ENCODE results near the gene CWF19L1. TPM values are rescaled to one million over a fixed set of nuclear protein-coding genes. Genes with fewer than 3 reads are reported as not detected.
A peak's percentile ranks its signal among the peaks of the same experiment; 100 is the strongest.

Gene CWF19L1
- total and polyA plus RNA-seq, 2 donors (not counting 1 experiment from before 2014, with no cell fraction given): 16.0 to 17.3 TPM

- H3K4me3 ChIP-seq (replicated peaks in 1 of 4; ENCODE audit: control extremely low read depth in 1 of 4, insufficient read depth in 1 of 4, low read depth in 3 of 4, low read length in 4 of 4): no peak overlapping the region
- no peak for DNase-seq (ENCODE audit: low read depth in 2 of 2)
- no peak overlapping the region for H3K27ac ChIP-seq (ENCODE audit: insufficient read depth, low read length)
- H3K79me2 ChIP-seq (ENCODE audit: control insufficient read depth, insufficient read depth, low read length): no peaks in the 10 kb centered on the region
- H3K9ac ChIP-seq (ENCODE audit: insufficient read depth, low read length): no peak overlapping the region
- H4K20me1 ChIP-seq (ENCODE audit: control insufficient read depth, extremely low read depth, insufficient read depth, low read length): no peaks in the 10 kb centered on the region
- TF ChIP-seq CTCF (conservative IDR thresholded peaks at IDR 0.05 in 1 of 2, IDR thresholded peaks at IDR 0.05 in 1 of 2; ENCODE audit: low read depth in 1 of 2, low read length in 2 of 2): no peak
- no peak for TF ChIP-seq EZH2 (IDR thresholded peaks at IDR 0.05; ENCODE audit: low read length, missing control alignments)
- no peak overlapping the region for H2AFZ ChIP-seq (ENCODE audit: low read length)
- no peak overlapping the region for H3K4me2 ChIP-seq (ENCODE audit: extremely low read depth, insufficient read depth, low read length)
- H3K9me3 ChIP-seq (ENCODE audit: control insufficient read depth, insufficient read depth, low read depth, low read length): no peaks in the 10 kb centered on the region
- H3K4me1 ChIP-seq (ENCODE audit: control insufficient read depth, extremely low read depth, insufficient read depth, low read length): no peaks in the 10 kb centered on the region
- peaks cover 10% of the 10 kb centered on the region for H3K36me3 ChIP-seq (ENCODE audit: control insufficient read depth, insufficient read depth, low read length)
- no peaks in the 10 kb centered on the region for H3K27me3 ChIP-seq (ENCODE audit: control insufficient read depth, insufficient read depth, low read length)
These were observed 18.6 kb downstream of the CWF19L1 start for GRCh38 chr10:100248820-100249219.

- DNase-seq (ENCODE audit: low read depth in 2 of 2): peak in 1 of 2 donors; percentile 77
- Histone ChIP-seq H3K36me3 (ENCODE audit: control insufficient read depth, insufficient read depth, low read length) (peaks cover 10% of the 10 kb centered on the region), H3K27ac (ENCODE audit: insufficient read depth, low read length) (no peak overlapping the region), H3K9me3 (ENCODE audit: control insufficient read depth, insufficient read depth, low read depth, low read length) (no peaks in the 10 kb centered on the region), H4K20me1 (ENCODE audit: control insufficient read depth, extremely low read depth, insufficient read depth, low read length) (no peaks in the 10 kb centered on the region), H3K4me2 (ENCODE audit: extremely low read depth, insufficient read depth, low read length) (no peak overlapping the region), H3K4me3 (replicated peaks in 1 of 4; ENCODE audit: control extremely low read depth in 1 of 4, insufficient read depth in 1 of 4, low read depth in 3 of 4, low read length in 4 of 4) (no peak overlapping the region), H2AFZ (ENCODE audit: low read length) (no peak overlapping the region), H3K79me2 (ENCODE audit: control insufficient read depth, insufficient read depth, low read length) (no peaks in the 10 kb centered on the region), H3K9ac (ENCODE audit: insufficient read depth, low read length) (no peak overlapping the region), H3K27me3 (ENCODE audit: control insufficient read depth, insufficient read depth, low read length) (no peaks in the 10 kb centered on the region), H3K4me1 (ENCODE audit: control insufficient read depth, extremely low read depth, insufficient read depth, low read length) (no peaks in the 10 kb centered on the region)
- TF ChIP-seq CTCF (conservative IDR thresholded peaks at IDR 0.05 in 1 of 2, IDR thresholded peaks at IDR 0.05 in 1 of 2; ENCODE audit: low read depth in 1 of 2, low read length in 2 of 2): no peak
- no peak for TF ChIP-seq EZH2 (IDR thresholded peaks at IDR 0.05; ENCODE audit: low read length, missing control alignments)
These were observed 21.8 kb downstream of the CWF19L1 start for GRCh38 chr10:100245484-100246220.

- no peaks in the 10 kb centered on the region for H3K9me3 ChIP-seq (ENCODE audit: control insufficient read depth, insufficient read depth, low read depth, low read length)
- H3K9ac ChIP-seq (ENCODE audit: insufficient read depth, low read length): no peak overlapping the region
- no peak for DNase-seq (ENCODE audit: low read depth in 2 of 2)
- no peak for TF ChIP-seq CTCF (conservative IDR thresholded peaks at IDR 0.05 in 1 of 2, IDR thresholded peaks at IDR 0.05 in 1 of 2; ENCODE audit: low read depth in 1 of 2, low read length in 2 of 2)
- TF ChIP-seq EZH2 (IDR thresholded peaks at IDR 0.05; ENCODE audit: low read length, missing control alignments): no peak
- H3K27me3 ChIP-seq (ENCODE audit: control insufficient read depth, insufficient read depth, low read length): no peaks in the 10 kb centered on the region
- H2AFZ ChIP-seq (ENCODE audit: low read length): no peak overlapping the region
- H3K79me2 ChIP-seq (ENCODE audit: control insufficient read depth, insufficient read depth, low read length): no peaks in the 10 kb centered on the region
- H3K4me2 ChIP-seq (ENCODE audit: extremely low read depth, insufficient read depth, low read length): no peak overlapping the region
- H3K4me3 ChIP-seq (replicated peaks in 1 of 4; ENCODE audit: control extremely low read depth in 1 of 4, insufficient read depth in 1 of 4, low read depth in 3 of 4, low read length in 4 of 4): no peak overlapping the region
- H3K36me3 ChIP-seq (ENCODE audit: control insufficient read depth, insufficient read depth, low read length): peaks cover 1% of the 10 kb centered on the region
- no peaks in the 10 kb centered on the region for H3K4me1 ChIP-seq (ENCODE audit: control insufficient read depth, extremely low read depth, insufficient read depth, low read length)
- no peaks in the 10 kb centered on the region for H4K20me1 ChIP-seq (ENCODE audit: control insufficient read depth, extremely low read depth, insufficient read depth, low read length)
- no peak overlapping the region for H3K27ac ChIP-seq (ENCODE audit: insufficient read depth, low read length)
These were observed 27.6 kb downstream of the CWF19L1 start for GRCh38 chr10:100239851-100240250.
